Measurements from ENCODE around the gene B3GNT4.

DNA sequence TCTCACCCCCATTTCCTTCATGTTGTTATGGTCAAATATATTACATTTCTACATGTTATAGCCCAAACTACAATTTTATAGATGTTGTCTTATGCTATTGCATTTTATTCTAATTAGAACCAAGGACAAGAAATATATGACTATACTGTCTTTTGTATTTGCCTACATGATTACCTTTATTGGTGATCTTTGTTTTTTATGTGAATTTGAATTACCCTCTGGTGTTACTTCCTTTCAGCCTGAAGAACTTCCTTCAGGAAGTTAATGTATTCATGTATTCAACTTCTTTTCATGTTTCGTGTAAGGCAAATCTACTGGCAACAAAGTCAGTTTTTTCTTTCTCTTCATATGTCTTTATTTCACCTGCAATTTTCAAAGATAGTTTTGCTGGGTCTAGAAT lies 8.7 kb upstream of the B3GNT4 start:
- TF ChIP-seq EGR1 (IDR thresholded peaks at IDR 0.05) (no peak), YY1 (IDR thresholded peaks at IDR 0.05; ENCODE audit: low read depth) (no peak), TAF1 (IDR thresholded peaks at IDR 0.05; ENCODE audit: low read depth) (no peak), TCF12 (IDR thresholded peaks at IDR 0.05; ENCODE audit: low read depth) (no peak), EP300 (IDR thresholded peaks at IDR 0.05; ENCODE audit: borderline replicate concordance) (no peak), CEBPB (IDR thresholded peaks at IDR 0.05) (no peak), CREB1 (IDR thresholded peaks at IDR 0.05; ENCODE audit: low read depth) (no peak), RAD21 (IDR thresholded peaks at IDR 0.05; ENCODE audit: low read depth) (no peak), USF1 (IDR thresholded peaks at IDR 0.05) (no peak), ZBTB7A (IDR thresholded peaks at IDR 0.05; ENCODE audit: low read depth) (no peak)
- TF ChIP-seq, protein P1, sequence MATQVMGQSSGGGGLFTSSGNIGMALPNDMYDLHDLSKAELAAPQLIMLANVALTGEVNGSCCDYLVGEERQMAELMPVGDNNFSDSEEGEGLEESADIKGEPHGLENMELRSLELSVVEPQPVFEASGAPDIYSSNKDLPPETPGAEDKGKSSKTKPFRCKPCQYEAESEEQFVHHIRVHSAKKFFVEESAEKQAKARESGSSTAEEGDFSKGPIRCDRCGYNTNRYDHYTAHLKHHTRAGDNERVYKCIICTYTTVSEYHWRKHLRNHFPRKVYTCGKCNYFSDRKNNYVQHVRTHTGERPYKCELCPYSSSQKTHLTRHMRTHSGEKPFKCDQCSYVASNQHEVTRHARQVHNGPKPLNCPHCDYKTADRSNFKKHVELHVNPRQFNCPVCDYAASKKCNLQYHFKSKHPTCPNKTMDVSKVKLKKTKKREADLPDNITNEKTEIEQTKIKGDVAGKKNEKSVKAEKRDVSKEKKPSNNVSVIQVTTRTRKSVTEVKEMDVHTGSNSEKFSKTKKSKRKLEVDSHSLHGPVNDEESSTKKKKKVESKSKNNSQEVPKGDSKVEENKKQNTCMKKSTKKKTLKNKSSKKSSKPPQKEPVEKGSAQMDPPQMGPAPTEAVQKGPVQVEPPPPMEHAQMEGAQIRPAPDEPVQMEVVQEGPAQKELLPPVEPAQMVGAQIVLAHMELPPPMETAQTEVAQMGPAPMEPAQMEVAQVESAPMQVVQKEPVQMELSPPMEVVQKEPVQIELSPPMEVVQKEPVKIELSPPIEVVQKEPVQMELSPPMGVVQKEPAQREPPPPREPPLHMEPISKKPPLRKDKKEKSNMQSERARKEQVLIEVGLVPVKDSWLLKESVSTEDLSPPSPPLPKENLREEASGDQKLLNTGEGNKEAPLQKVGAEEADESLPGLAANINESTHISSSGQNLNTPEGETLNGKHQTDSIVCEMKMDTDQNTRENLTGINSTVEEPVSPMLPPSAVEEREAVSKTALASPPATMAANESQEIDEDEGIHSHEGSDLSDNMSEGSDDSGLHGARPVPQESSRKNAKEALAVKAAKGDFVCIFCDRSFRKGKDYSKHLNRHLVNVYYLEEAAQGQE (IDR thresholded peaks at IDR 0.05; ENCODE audit: low read depth): no peak
- TF ChIP-seq, protein P2, sequence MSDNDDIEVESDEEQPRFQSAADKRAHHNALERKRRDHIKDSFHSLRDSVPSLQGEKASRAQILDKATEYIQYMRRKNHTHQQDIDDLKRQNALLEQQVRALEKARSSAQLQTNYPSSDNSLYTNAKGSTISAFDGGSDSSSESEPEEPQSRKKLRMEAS (IDR thresholded peaks at IDR 0.05): no peak
